Left forelimb (tissue), 1 donor: ENCODE measurements around the gene ESCO1.

ENCODE experiments used
- DNase-seq: peaks from one replicate; pipeline ENCODE4 v3.0.0-alpha.2; 2018; ENCODE audit warnings: low spot score

Gene ESCO1

GRCh38 chr18:21486905-21487437, 113.5 kb downstream of the ESCO1 start:
- no peak for DNase-seq

- no peak for DNase-seq
Observed at GRCh38 chr18:21484851-21485636, 115.5 kb downstream of the ESCO1 start.

DNA sequence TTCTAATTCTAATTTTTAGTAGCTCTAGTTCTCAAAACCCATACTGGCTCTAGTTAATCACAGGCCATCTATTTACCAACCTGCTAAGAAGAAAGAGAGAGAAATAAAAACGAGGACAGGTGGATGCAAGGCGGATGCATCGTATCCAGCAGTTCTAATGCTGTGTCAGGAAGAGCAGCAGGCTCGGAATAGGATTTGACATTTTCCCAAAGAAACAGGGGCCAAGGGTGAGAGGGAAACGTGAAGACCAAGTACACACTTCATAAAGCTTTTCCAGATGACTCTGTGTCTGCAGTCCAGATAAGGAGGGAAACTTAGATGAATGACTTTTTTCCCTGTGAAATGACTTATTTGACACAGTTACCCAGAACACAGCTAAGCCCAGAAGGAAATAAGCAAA, 117.5 kb downstream of the ESCO1 start:
- no peak for DNase-seq

DNA sequence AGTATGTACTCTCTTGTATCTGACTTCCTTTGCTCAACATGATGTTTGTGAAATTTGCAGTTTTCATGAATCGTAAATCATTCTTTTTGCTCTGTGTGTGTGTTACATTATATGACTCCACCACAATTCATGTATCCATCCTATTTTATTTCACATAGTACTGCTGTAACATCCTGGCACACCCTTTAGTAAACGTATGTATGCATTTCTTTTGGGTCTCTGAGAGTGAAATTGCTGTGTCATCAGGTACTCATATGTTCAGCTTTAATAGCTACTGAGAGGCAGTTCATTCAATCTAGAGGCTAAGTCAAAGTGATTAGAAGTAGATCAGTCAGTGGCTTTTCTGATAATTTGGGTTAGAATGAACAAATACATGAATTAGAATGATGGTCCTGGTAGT, 118.8 kb downstream of the ESCO1 start:
- no peak for DNase-seq

GRCh38 chr18:21479721-21480120, 120.8 kb downstream of the ESCO1 start:
- no peak for DNase-seq
